ENCODE measurements around the gene OR10H4. TPM values are rescaled to one million over a fixed set of nuclear protein-coding genes. Genes with fewer than 3 reads are reported as not detected.

Gene OR10H4
- polyA plus RNA-seq, 1 donor from 2014 or later: not detected

- Histone ChIP-seq H3K9me3 (ENCODE audit: low read length) (peaks cover 6% of the 10 kb centered on the region), H3K27ac (ENCODE audit: low read length) (no peak overlapping the region), H3F3A (ENCODE audit: insufficient read depth, low read length, poor library complexity, severe bottlenecking) (no peaks in the 10 kb centered on the region), H3K9ac (ENCODE audit: low read length) (no peak overlapping the region), H3K9me2 (ENCODE audit: insufficient read depth, low read length) (no peaks in the 10 kb centered on the region), H3K4me3 (ENCODE audit: low read length) (no peak overlapping the region), H3K79me2 (replicated peaks; ENCODE audit: insufficient read depth, low read length) (no peaks in the 10 kb centered on the region), H2AFZ (ENCODE audit: low read depth, low read length) (no peak overlapping the region), H4K20me1 (ENCODE audit: insufficient read depth) (no peaks in the 10 kb centered on the region), H3K4me2 (ENCODE audit: low read length) (no peak overlapping the region), H3K27me3 (ENCODE audit: insufficient read depth, low read depth, low read length) (no peaks in the 10 kb centered on the region), H3K36me3 (ENCODE audit: insufficient read depth, low read length) (no peaks in the 10 kb centered on the region)
- TF ChIP-seq POLR2AphosphoS5 (IDR thresholded peaks at IDR 0.05) (no peak), SMC3 (conservative IDR thresholded peaks at IDR 0.05; ENCODE audit: poor library complexity) (no peak), RAD21 (conservative IDR thresholded peaks at IDR 0.05) (no peak), TAF1 (IDR thresholded peaks at IDR 0.05; ENCODE audit: low read depth) (no peak), EP300 (conservative IDR thresholded peaks at IDR 0.05; ENCODE audit: poor library complexity, severe bottlenecking) (no peak)
These were observed 35.0 kb upstream of the OR10H4 start for GRCh38 chr19:15913830-15914229.

GRCh38 chr19:15915109-15915508, 33.7 kb upstream of the OR10H4 start:
- H2AFZ ChIP-seq (ENCODE audit: low read depth, low read length): no peak overlapping the region
- no peaks in the 10 kb centered on the region for H3K79me2 ChIP-seq (replicated peaks; ENCODE audit: insufficient read depth, low read length)
- no peak overlapping the region for H3K4me3 ChIP-seq (ENCODE audit: low read length)
- H3K36me3 ChIP-seq (ENCODE audit: insufficient read depth, low read length): no peaks in the 10 kb centered on the region
- H3F3A ChIP-seq (ENCODE audit: insufficient read depth, low read length, poor library complexity, severe bottlenecking): no peaks in the 10 kb centered on the region
- H3K9me3 ChIP-seq (ENCODE audit: low read length): peaks cover 6% of the 10 kb centered on the region
- no peaks in the 10 kb centered on the region for H3K27me3 ChIP-seq (ENCODE audit: insufficient read depth, low read depth, low read length)
- H3K27ac ChIP-seq (ENCODE audit: low read length): no peak overlapping the region
- H3K4me2 ChIP-seq (ENCODE audit: low read length): no peak overlapping the region
- H4K20me1 ChIP-seq (ENCODE audit: insufficient read depth): no peaks in the 10 kb centered on the region
- no peak overlapping the region for H3K9ac ChIP-seq (ENCODE audit: low read length)
- no peaks in the 10 kb centered on the region for H3K9me2 ChIP-seq (ENCODE audit: insufficient read depth, low read length)
- TF ChIP-seq RAD21 (conservative IDR thresholded peaks at IDR 0.05): no peak
- no peak for TF ChIP-seq CTCF (IDR thresholded peaks at IDR 0.05; ENCODE audit: poor library complexity, severe bottlenecking)
- no peak for TF ChIP-seq TAF1 (IDR thresholded peaks at IDR 0.05; ENCODE audit: low read depth)
- TF ChIP-seq SMC3 (conservative IDR thresholded peaks at IDR 0.05; ENCODE audit: poor library complexity): no peak
- TF ChIP-seq EZH2 (IDR thresholded peaks at IDR 0.05; ENCODE audit: borderline replicate concordance, insufficient read depth, low read length, poor library complexity, severe bottlenecking): no peak
- TF ChIP-seq EP300 (conservative IDR thresholded peaks at IDR 0.05; ENCODE audit: poor library complexity, severe bottlenecking): no peak
- no peak for TF ChIP-seq REST (IDR thresholded peaks at IDR 0.05; ENCODE audit: borderline replicate concordance)
- no peak for TF ChIP-seq POLR2AphosphoS5 (IDR thresholded peaks at IDR 0.05)
- TF ChIP-seq MXI1 (conservative IDR thresholded peaks at IDR 0.05; ENCODE audit: poor library complexity, severe bottlenecking): no peak
